ENCODE data around the gene RIMBP2.

Gene RIMBP2

GRCh38 chr12:130715150-130715997, 725 bp downstream of the RIMBP2 start:
- DNase-seq (ENCODE audit: low spot score in 2 of 2), result no peak
- peaks cover 19% of the 10 kb centered on the region for H3K27me3 Mint-ChIP-seq
- peaks cover 3% of the 10 kb centered on the region for H3K36me3 Mint-ChIP-seq

GRCh38 chr12:130714591-130715149, 1.4 kb downstream of the RIMBP2 start:
- DNase-seq (ENCODE audit: low spot score in 2 of 2), result no peak
- Mint-ChIP-seq H3K4me1 (peaks cover 8% of the 10 kb centered on the region), H3K27me3 (peaks cover 19% of the 10 kb centered on the region)

More at GRCh38 chr12:130715150-130715997, 725 bp downstream of the RIMBP2 start:
- H3K27ac Mint-ChIP-seq, result no peak overlapping the region
- no peak for ATAC-seq (ENCODE audit: low read depth)
- peaks cover 8% of the 10 kb centered on the region for H3K4me1 Mint-ChIP-seq
- H3K9me3 Mint-ChIP-seq, result peaks cover 5% of the 10 kb centered on the region
- no peak overlapping the region for H3K4me3 Mint-ChIP-seq

GRCh38 chr12:130714091-130714590, 2.0 kb downstream of the RIMBP2 start:
- Mint-ChIP-seq H3K36me3 (peaks cover 3% of the 10 kb centered on the region), H3K4me3 (no peak overlapping the region), H3K4me1 (peaks cover 8% of the 10 kb centered on the region), H3K27ac (no peak overlapping the region), H3K9me3 (peaks cover 3% of the 10 kb centered on the region), H3K27me3 (peaks cover 19% of the 10 kb centered on the region)
- DNase-seq (ENCODE audit: low spot score in 2 of 2) (no peak), ATAC-seq (ENCODE audit: low read depth) (no peak)

More at GRCh38 chr12:130714591-130715149, 1.4 kb downstream of the RIMBP2 start:
- H3K36me3 Mint-ChIP-seq, result peaks cover 3% of the 10 kb centered on the region
- peaks cover 3% of the 10 kb centered on the region for H3K9me3 Mint-ChIP-seq
- H3K4me3 Mint-ChIP-seq, result no peak overlapping the region
- ATAC-seq (ENCODE audit: low read depth), result no peak
- no peak overlapping the region for H3K27ac Mint-ChIP-seq

GRCh38 chr12:130713581-130713991, 2.5 kb downstream of the RIMBP2 start:
- DNase-seq (ENCODE audit: low spot score in 2 of 2) (no peak), ATAC-seq (ENCODE audit: low read depth) (no peak)
- Mint-ChIP-seq H3K27me3 (peaks cover 19% of the 10 kb centered on the region), H3K36me3 (peaks cover 3% of the 10 kb centered on the region), H3K9me3 (peaks cover 3% of the 10 kb centered on the region), H3K4me3 (no peak overlapping the region), H3K4me1 (peaks cover 8% of the 10 kb centered on the region), H3K27ac (no peak overlapping the region)

GRCh38 chr12:130712346-130713065, 3.6 kb downstream of the RIMBP2 start:
- H3K27me3 Mint-ChIP-seq, result peaks cover 19% of the 10 kb centered on the region
- H3K27ac Mint-ChIP-seq, result no peak overlapping the region
- no peak overlapping the region for H3K4me3 Mint-ChIP-seq

GRCh38 chr12:130711756-130712155, 4.3 kb downstream of the RIMBP2 start:
- H3K9me3 Mint-ChIP-seq, result peaks cover 10% of the 10 kb centered on the region
- DNase-seq (ENCODE audit: low spot score in 2 of 2) (no peak), ATAC-seq (ENCODE audit: low read depth) (no peak)
- no peak overlapping the region for H3K4me3 Mint-ChIP-seq
- peaks cover 3% of the 10 kb centered on the region for H3K36me3 Mint-ChIP-seq
- H3K27me3 Mint-ChIP-seq, result peaks cover 22% of the 10 kb centered on the region
- no peak overlapping the region for H3K27ac Mint-ChIP-seq
- H3K4me1 Mint-ChIP-seq, result peaks cover 8% of the 10 kb centered on the region

More at GRCh38 chr12:130712346-130713065, 3.6 kb downstream of the RIMBP2 start:
- Mint-ChIP-seq H3K36me3 (peaks cover 3% of the 10 kb centered on the region), H3K9me3 (peaks cover 6% of the 10 kb centered on the region), H3K4me1 (peaks cover 8% of the 10 kb centered on the region)
- DNase-seq (ENCODE audit: low spot score in 2 of 2), result no peak
- no peak for ATAC-seq (ENCODE audit: low read depth)

GRCh38 chr12:130710733-130711080, 5.4 kb downstream of the RIMBP2 start:
- Mint-ChIP-seq H3K9me3 (peaks cover 10% of the 10 kb centered on the region), H3K36me3 (peaks cover 3% of the 10 kb centered on the region), H3K4me1 (peaks cover 5% of the 10 kb centered on the region), H3K27me3 (peaks cover 19% of the 10 kb centered on the region), H3K4me3 (no peak overlapping the region), H3K27ac (no peak overlapping the region)
- ATAC-seq (ENCODE audit: low read depth) (no peak), DNase-seq (ENCODE audit: low spot score in 2 of 2) (no peak)

GRCh38 chr12:130709971-130710732, 5.9 kb downstream of the RIMBP2 start:
- H3K27me3 Mint-ChIP-seq, result peaks cover 19% of the 10 kb centered on the region
- ATAC-seq (ENCODE audit: low read depth), result no peak
- H3K4me3 Mint-ChIP-seq, result no peak overlapping the region
- peaks cover 10% of the 10 kb centered on the region for H3K9me3 Mint-ChIP-seq
- no peak overlapping the region for H3K27ac Mint-ChIP-seq
- H3K4me1 Mint-ChIP-seq, result peaks cover 5% of the 10 kb centered on the region
- peaks cover 3% of the 10 kb centered on the region for H3K36me3 Mint-ChIP-seq
- no peak for DNase-seq (ENCODE audit: low spot score in 2 of 2)

GRCh38 chr12:130709151-130709970, 6.7 kb downstream of the RIMBP2 start:
- Mint-ChIP-seq H3K36me3 (peaks cover 3% of the 10 kb centered on the region), H3K27ac (no peak overlapping the region), H3K4me3 (no peak overlapping the region), H3K9me3 (peaks cover 10% of the 10 kb centered on the region), H3K27me3 (peaks cover 17% of the 10 kb centered on the region), H3K4me1 (peaks cover 5% of the 10 kb centered on the region)
- no peak for ATAC-seq (ENCODE audit: low read depth)
- DNase-seq (ENCODE audit: low spot score in 2 of 2), result no peak

- peaks cover 3% of the 10 kb centered on the region for H3K36me3 Mint-ChIP-seq
- no peak for ATAC-seq (ENCODE audit: low read depth)
- DNase-seq (ENCODE audit: low spot score in 2 of 2), result no peak
- H3K4me1 Mint-ChIP-seq, result peaks cover 5% of the 10 kb centered on the region
- no peak overlapping the region for H3K4me3 Mint-ChIP-seq
- peaks cover 10% of the 10 kb centered on the region for H3K9me3 Mint-ChIP-seq
- no peak overlapping the region for H3K27ac Mint-ChIP-seq
- peaks cover 17% of the 10 kb centered on the region for H3K27me3 Mint-ChIP-seq
Observed at GRCh38 chr12:130708648-130709047, 7.5 kb downstream of the RIMBP2 start.

GRCh38 chr12:130707571-130707891, 8.6 kb downstream of the RIMBP2 start:
- H3K36me3 Mint-ChIP-seq, result no peaks in the 10 kb centered on the region
- peaks cover 6% of the 10 kb centered on the region for H3K9me3 Mint-ChIP-seq
- ATAC-seq (ENCODE audit: low read depth), result no peak
- DNase-seq (ENCODE audit: low spot score in 2 of 2), result no peak
- H3K4me1 Mint-ChIP-seq, result no peaks in the 10 kb centered on the region
- H3K4me3 Mint-ChIP-seq, result no peak overlapping the region
- H3K27me3 Mint-ChIP-seq, result peaks cover 12% of the 10 kb centered on the region
- no peak overlapping the region for H3K27ac Mint-ChIP-seq

- Mint-ChIP-seq H3K4me3 (no peak overlapping the region), H3K27me3 (peaks cover 8% of the 10 kb centered on the region), H3K36me3 (no peaks in the 10 kb centered on the region), H3K4me1 (no peaks in the 10 kb centered on the region), H3K9me3 (peaks cover 6% of the 10 kb centered on the region), H3K27ac (no peak overlapping the region)
- ATAC-seq (ENCODE audit: low read depth) (no peak), DNase-seq (ENCODE audit: low spot score in 2 of 2) (no peak)
Observed at GRCh38 chr12:130706885-130707570, 9.1 kb downstream of the RIMBP2 start.
